ENCODE measurements around the gene SHISA2.

DNA sequence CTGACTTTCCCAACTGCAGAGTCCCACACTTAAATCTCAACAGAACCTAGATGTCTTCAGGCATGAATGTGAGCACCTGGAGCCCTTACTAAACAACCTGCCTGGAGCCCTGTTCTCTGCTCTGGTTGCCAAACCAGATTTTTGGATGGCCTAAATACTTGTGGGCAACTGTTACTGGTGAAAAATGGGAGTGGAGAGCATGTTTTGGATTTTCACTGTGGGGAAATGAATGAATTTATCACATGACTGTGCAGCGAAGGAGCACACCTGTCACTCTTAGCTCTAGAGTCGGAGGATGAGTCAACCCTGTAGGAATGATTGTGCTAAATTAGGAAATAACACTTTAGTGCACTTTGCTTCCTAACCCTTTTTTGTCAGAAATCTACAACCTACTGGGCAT is 30.3 kb downstream of the SHISA2 start:
- TF ChIP-seq, protein P1, sequence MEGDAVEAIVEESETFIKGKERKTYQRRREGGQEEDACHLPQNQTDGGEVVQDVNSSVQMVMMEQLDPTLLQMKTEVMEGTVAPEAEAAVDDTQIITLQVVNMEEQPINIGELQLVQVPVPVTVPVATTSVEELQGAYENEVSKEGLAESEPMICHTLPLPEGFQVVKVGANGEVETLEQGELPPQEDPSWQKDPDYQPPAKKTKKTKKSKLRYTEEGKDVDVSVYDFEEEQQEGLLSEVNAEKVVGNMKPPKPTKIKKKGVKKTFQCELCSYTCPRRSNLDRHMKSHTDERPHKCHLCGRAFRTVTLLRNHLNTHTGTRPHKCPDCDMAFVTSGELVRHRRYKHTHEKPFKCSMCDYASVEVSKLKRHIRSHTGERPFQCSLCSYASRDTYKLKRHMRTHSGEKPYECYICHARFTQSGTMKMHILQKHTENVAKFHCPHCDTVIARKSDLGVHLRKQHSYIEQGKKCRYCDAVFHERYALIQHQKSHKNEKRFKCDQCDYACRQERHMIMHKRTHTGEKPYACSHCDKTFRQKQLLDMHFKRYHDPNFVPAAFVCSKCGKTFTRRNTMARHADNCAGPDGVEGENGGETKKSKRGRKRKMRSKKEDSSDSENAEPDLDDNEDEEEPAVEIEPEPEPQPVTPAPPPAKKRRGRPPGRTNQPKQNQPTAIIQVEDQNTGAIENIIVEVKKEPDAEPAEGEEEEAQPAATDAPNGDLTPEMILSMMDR (IDR thresholded peaks at IDR 0.05) = no peak
- no peak for TF ChIP-seq POLR2A (IDR thresholded peaks at IDR 0.05)
